Progenitor cell of endocrine pancreas (in vitro differentiated cells): ENCODE measurements around the gene TRMT61A. TPM values are rescaled to one million over a fixed set of nuclear protein-coding genes. Genes with fewer than 3 reads are reported as not detected.

ENCODE experiments used
- DNase-seq: peaks from one replicate; pipeline ENCODE4 v3.0.0; 2021; ENCODE audit warnings: low spot score; ENCODE audit not compliant: unreplicated experiment
- H3K27ac Mint-ChIP-seq: 2 replicates; pipeline ENCODE4 v1.8.0; 2021; ENCODE audit warnings: mild to moderate bottlenecking, moderate library complexity, mixed read lengths
- H3K27me3 Mint-ChIP-seq: 2 replicates; pipeline ENCODE4 v1.8.0; 2021; ENCODE audit warnings: mixed read lengths
- H3K36me3 Mint-ChIP-seq: 2 replicates; pipeline ENCODE4 v1.8.0; 2022; ENCODE audit warnings: mixed read lengths; ENCODE audit not compliant: insufficient read depth
- H3K4me1 Mint-ChIP-seq: 2 replicates; pipeline ENCODE4 v1.8.0; 2021; ENCODE audit warnings: low read depth, mixed read lengths
- H3K4me3 Mint-ChIP-seq: 2 replicates; pipeline ENCODE4 v1.8.0; 2021; ENCODE audit warnings: low read depth, mild to moderate bottlenecking, moderate library complexity, mixed read lengths
- H3K9me3 Mint-ChIP-seq: 2 replicates; pipeline ENCODE4 v1.8.0; 2021; ENCODE audit warnings: low read depth, mixed read lengths
- total RNA-seq: library from RNA; stranded (reverse); gene quantifications from 2 replicates; pipeline ENCODE4 v1.2.1, GENCODE V29; 2021
- TF ChIP-seq, protein P1 (sequence below): fragments of 200-600 bp; sonication (generic); IDR thresholded peaks from one replicate; pipeline ENCODE4 v1.5.0; 2021; ENCODE audit warnings: antibody characterized with exemption, mild to moderate bottlenecking; ENCODE audit not compliant: unreplicated experiment

Gene TRMT61A
- total RNA-seq, 1 donor from 2014 or later = 10.3 TPM

DNA sequence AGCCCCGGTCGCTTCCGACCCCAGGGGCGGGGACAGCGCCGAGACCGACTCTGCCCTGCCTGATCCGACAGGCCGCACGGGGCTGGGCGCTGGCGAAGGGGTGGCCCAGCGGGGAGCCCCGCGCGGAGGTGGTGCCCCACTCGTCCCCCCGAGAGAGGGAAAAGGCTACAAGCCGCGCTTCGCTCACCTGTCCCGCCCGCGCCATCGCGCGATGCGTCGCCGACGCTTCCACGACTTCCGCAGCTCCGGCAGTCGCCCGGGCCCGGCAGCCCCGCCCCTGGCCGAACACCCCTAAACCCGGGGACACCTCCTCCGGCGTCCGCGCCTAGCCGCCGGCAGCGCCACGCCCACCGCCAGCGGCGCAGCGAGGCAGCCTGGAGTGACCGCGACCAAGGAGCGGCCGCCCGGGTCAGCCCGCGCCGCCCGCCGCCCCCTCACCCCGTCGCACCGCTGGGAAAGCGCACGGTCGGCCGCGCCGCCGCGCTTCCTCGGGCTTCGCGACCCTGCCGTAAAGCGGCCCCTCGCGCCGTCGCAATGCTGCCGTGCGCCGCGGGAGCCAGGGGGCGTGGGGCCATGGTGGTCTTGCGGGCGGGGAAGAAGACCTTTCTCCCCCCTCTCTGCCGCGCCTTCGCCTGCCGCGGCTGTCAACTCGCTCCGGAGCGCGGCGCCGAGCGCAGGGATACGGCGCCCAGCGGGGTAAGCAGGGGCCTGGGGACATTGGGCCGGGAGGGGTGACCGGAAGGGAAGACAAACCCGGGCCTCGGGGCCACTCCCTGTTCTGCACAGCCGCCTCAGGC lies 33.6 kb downstream of the TRMT61A start, which contains the start of the genes BAG5 and COA8:
BAG5 (minus strand) TSS at position 229 of the 797 bp plus-strand sequence. CDS start 1,493 bp downstream, outside the sequence.
COA8 (plus strand) TSS at position 532 of the 797 bp plus-strand sequence; CDS start at position 574, 42 bp downstream.
- Mint-ChIP-seq H3K4me3 (peak within 1 kb of the TSS; percentile 93), H3K36me3 (peaks cover 10% of the 10 kb centered on the region), H3K4me1 (peaks cover 24% of the 10 kb centered on the region), H3K27me3 (no peaks in the 10 kb centered on the region), H3K27ac (peak within 1 kb of the TSS; percentile 94), H3K9me3 (no peaks in the 10 kb centered on the region)
- TF ChIP-seq, protein P1, sequence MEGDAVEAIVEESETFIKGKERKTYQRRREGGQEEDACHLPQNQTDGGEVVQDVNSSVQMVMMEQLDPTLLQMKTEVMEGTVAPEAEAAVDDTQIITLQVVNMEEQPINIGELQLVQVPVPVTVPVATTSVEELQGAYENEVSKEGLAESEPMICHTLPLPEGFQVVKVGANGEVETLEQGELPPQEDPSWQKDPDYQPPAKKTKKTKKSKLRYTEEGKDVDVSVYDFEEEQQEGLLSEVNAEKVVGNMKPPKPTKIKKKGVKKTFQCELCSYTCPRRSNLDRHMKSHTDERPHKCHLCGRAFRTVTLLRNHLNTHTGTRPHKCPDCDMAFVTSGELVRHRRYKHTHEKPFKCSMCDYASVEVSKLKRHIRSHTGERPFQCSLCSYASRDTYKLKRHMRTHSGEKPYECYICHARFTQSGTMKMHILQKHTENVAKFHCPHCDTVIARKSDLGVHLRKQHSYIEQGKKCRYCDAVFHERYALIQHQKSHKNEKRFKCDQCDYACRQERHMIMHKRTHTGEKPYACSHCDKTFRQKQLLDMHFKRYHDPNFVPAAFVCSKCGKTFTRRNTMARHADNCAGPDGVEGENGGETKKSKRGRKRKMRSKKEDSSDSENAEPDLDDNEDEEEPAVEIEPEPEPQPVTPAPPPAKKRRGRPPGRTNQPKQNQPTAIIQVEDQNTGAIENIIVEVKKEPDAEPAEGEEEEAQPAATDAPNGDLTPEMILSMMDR = no peak
- peak; percentile 86 for DNase-seq

DNA sequence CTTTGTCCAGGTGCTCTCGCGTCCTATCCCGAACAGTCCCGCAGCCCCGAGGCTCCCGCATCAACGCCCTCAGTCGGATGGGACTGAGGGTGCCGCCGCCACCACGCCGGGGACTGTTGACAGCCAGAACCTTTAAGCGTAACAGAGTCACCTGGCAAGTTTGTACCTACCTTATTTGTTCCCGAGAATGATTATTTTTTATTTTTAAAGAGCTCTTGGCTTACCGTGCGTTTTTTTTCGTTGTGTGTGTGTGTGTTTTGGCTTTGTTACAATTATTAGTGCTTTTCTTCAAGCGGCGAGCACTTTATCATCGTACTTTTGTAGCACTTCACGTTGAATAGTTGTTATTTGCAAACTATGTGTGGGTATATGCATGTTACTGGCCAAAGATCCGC lies 34.2 kb downstream of the TRMT61A start:
- peaks cover 24% of the 10 kb centered on the region for H3K4me1 Mint-ChIP-seq
- peak overlapping the region; percentile 87 for H3K27ac Mint-ChIP-seq
- H3K27me3 Mint-ChIP-seq = no peaks in the 10 kb centered on the region
- H3K36me3 Mint-ChIP-seq = peaks cover 10% of the 10 kb centered on the region
- H3K9me3 Mint-ChIP-seq = no peaks in the 10 kb centered on the region
- H3K4me3 Mint-ChIP-seq = peak overlapping the region; percentile 93
- TF ChIP-seq, protein P1 = no peak
- no peak for DNase-seq

GRCh38 chr14:103563844-103564505 lies 35.0 kb downstream of the TRMT61A start:
- no peak for DNase-seq
- H3K27ac Mint-ChIP-seq = no peak overlapping the region
- no peaks in the 10 kb centered on the region for H3K9me3 Mint-ChIP-seq
- peaks cover 10% of the 10 kb centered on the region for H3K36me3 Mint-ChIP-seq
- peak overlapping the region; percentile 93 for H3K4me3 Mint-ChIP-seq
- no peaks in the 10 kb centered on the region for H3K27me3 Mint-ChIP-seq
- TF ChIP-seq, protein P1 = no peak
- peaks cover 24% of the 10 kb centered on the region for H3K4me1 Mint-ChIP-seq

DNA sequence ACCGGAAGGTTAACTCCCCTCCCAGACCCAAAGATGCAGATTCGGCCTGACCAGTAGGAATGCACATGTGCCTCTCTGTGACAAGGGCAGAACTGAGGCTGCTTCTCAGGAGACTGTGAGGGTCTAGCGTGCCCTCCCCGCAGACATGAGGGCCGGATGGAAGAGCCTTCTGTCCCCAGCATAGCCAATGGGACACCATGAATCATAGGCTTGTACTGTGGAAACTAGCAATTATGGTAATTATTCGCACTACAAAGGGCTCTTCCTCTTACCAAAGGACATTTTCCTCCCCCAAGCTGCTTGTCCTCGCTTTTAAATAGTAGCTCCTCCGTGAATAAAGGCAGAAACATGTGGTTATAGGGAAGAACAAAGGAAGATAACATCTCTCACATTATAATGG lies 40.0 kb downstream of the TRMT61A start:
- Mint-ChIP-seq H3K9me3 (no peaks in the 10 kb centered on the region), H3K27me3 (no peaks in the 10 kb centered on the region), H3K4me3 (no peak overlapping the region), H3K4me1 (peaks cover 6% of the 10 kb centered on the region), H3K27ac (peak overlapping the region; percentile 65), H3K36me3 (peaks cover 5% of the 10 kb centered on the region)
- TF ChIP-seq, protein P1 = no peak
- no peak for DNase-seq

GRCh38 chr14:103569408-103569807 lies 40.4 kb downstream of the TRMT61A start:
- Mint-ChIP-seq H3K4me3 (no peak overlapping the region), H3K4me1 (peaks cover 3% of the 10 kb centered on the region), H3K36me3 (peaks cover 6% of the 10 kb centered on the region), H3K9me3 (no peaks in the 10 kb centered on the region), H3K27ac (peak overlapping the region; percentile 65), H3K27me3 (no peaks in the 10 kb centered on the region)
- DNase-seq = no peak
- TF ChIP-seq, protein P1 = no peak
